GM19193 (cell line): ENCODE results near the gene METTL14.
A peak's percentile ranks its signal among the peaks of the same experiment; 100 is the strongest.

Source experiments
- POLR2A ChIP-seq: IDR thresholded peaks from 4 replicates; pipeline ENCODE4 v1.6.1; 2011; ENCODE audit not compliant: insufficient read depth, insufficient read length; ENCODE audit errors: extremely low read depth

The METTL14 gene

DNA sequence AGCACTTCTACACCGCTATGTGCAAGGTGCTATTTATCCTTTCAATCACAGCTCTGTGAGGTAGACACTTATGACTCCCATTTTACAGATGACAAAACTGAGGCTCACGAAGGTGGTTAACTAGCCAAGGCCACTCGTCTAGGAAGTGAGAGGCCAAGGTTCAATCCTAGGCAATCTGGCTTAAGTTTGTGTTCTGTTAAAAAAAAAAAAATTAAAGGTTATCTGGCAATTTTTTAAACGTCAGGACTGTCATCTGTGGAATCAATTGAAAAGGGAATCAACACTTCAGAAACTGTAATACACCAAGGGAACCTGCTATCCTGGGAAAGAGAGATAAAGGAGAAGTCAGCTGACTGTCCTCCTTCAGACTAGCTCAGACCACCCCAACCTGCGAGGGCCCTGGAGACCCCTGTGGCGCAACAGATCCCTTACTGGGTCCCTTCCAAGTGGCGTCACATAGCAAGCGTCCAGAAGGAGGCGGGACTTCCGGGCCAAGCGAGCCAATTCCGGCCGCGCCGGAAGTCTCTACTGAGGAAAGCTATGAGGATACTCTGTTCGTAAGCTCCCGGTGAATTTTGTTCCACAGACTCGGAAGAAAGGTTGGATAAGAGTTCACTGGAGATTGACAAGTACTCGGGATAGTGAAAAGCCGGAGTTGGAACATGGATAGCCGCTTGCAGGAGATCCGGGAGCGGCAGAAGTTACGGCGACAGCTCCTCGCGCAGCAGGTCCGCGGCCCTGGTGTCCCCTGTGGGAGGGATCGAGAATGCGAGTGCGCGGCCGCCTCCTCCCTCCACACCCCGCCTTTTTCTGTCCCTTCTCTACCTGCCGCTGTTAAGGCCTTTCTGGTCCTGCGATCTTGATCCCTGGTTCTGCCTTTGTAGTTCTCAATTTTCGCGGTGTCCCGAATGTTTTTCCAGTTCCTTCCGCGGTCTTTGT lies at the start of gene METTL14:
METTL14 (plus strand) TSS at position 520 of the 939 bp plus-strand sequence; CDS start at position 663, 143 bp downstream.
- peak; percentile 83 for TF ChIP-seq POLR2A

DNA sequence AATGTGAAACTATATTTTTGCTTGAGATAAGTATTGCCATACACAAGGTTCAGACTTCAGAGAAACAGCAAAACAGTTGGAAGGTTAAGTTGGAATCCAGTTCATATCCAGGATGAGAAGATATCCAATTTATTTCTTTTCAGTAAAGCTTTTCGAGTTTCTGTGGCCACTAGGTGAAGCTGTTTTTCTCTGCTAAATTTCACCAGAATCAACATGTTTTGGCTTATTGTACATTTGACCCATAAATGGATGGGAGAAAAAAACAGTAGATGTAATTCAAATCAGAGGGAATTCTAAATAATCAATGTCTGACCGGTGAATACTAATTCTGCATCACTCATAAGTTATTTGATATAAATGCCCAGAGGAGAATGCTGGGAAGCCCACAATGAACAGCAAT lies 9.1 kb upstream of the METTL14 start:
- TF ChIP-seq POLR2A = no peak

DNA sequence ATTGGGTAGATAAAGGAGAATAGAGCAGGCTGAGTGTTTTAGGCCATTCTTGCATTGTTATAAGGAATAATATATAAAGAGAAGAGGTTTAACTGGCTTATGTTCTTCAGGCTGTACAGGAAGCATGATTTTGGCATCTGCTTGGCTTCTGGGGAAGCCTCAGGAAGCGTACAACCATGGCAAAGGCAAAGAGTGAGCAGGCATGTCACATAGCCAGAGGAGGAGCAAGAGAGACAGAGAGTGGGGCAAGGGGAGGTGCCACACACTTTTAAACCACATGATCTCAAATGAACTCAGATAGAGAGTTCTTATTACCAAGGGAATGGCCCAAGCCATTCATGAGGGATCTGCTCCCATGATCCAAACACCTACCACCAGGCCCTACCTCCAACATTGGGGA lies 4.4 kb upstream of the METTL14 start:
- no peak for TF ChIP-seq POLR2A

DNA sequence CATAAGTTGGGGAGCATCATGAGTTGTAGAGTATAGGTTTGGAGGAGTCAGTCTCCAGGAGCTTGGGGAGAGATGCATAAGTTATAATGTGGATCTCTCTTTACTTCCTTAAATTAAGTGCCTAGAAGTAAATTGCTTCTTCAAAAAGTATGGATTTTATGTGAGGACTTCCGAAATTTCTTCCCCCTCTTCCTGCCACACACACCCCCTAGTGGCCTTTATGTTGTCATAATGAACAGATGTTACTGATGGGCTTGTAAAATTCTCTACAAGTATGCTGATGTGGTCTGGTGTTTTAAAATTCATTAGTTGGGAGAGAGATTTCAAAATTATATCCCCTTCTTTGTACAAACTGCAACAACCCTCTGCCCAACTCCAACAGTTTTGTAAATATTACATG lies 2.3 kb upstream of the METTL14 start:
- no peak for TF ChIP-seq POLR2A

DNA sequence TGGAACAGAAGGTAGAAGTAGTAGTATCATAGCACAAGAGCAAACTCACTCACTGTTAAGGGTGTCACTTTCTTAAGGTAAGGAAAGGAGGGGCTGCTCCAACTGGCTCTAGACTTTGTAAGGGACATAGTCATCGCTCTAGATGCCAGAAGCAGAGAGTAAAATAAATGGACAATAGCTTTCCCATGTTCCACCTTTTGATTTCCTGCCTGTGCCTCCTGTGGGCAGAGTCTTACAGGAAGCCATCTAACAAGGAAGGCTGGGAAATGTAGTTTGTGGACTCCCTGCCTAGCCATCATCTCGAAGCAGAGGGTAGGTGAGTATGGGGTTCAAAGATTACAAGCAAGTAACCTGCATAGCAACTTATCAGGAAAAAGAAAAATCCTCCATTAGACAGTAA lies 1.7 kb upstream of the METTL14 start:
- no peak for TF ChIP-seq POLR2A

DNA sequence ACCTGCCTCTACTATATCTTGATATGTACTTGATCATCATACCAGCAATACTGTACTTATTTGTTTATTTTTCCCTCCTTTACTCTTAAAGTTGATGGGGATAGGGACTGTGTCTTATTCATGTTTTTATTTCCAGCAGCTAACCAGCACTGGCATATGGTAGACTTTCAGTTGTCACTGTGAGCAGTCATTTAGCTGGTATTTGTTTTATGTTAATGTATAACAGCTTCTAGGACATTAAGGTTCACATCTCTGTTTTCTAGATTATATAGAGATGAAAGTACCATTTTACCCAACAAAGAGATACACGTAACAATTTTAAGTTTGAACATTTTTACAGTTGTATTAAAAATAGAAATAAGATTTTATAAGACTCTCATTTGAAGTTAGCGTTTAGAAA lies 17.9 kb downstream of the METTL14 start:
- no peak for TF ChIP-seq POLR2A

DNA sequence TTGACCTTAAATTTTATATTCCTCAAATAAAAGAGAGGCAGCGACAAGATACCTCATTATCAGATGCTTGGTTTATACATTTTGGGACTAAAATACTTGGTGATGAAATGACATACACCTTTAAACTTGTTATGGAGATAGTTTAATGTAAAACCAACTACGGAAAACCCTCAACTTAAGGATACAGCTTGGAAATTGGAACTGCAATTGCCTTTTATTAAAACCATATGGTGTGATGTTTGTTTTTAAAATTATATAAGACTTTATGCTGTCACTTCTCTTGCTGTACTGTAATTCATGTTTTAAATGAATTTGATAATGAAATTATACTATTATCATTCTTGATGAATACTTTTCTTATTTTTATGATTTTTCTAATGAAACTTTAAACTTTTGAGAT lies 25.9 kb downstream of the METTL14 start:
- TF ChIP-seq POLR2A = no peak

DNA sequence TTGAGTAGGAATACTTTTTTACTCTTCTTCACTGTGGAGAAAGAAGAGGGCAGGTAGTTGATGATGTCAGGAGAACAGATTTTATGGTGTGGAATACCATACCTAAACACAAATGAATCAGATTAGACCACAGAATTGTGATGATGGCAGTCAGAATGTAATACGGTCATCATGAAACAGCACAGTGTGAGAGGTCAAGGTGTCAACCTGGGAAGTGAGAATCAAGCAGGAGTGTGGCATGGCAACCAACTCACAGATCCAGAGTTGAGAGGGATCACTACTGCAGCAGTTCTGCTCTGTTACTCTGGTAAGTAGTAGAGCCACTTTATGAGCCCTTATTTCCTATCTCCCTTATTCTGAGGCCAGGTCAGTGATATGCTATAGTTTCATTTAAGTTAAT lies 27.7 kb downstream of the METTL14 start:
- TF ChIP-seq POLR2A = no peak

DNA sequence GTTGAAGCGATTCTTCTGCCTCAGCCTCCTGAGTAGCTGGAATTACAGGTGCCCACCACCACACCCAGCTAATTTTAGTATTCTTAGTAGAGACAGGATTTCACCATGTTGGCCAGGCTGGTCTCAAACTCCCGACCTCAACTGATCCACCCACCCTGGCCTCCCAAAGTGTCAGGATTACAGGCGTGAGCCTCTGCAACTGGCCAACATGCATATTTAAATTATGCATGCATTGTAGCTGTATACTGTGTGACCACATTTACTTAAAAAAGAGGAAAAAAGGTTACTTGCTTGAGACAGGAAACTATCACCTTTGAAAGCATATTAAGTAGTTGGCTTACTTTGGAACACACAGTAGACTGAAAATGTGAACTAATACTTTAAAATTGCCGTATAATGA lies 29.5 kb downstream of the METTL14 start:
- TF ChIP-seq POLR2A = no peak

DNA sequence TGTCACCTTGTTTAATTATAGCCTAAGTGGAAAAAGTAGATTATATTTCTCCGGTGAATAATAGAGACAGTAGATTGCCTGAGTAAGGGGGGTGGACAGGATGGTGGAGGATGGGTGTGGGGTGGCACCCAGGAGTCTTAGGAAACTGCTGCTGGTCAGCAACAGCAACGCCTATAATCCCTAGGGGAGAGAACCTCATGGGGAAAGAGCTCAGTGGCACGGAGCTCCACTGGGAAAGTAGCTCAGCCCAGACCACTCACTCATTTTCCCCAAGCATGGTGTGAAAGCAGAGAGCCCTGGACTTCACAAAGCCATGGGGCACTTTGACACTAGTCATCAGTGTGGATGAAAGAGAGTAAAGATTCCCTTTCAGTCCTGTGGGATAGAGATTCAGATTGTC lies 31.1 kb downstream of the METTL14 start:
- TF ChIP-seq POLR2A = no peak

DNA sequence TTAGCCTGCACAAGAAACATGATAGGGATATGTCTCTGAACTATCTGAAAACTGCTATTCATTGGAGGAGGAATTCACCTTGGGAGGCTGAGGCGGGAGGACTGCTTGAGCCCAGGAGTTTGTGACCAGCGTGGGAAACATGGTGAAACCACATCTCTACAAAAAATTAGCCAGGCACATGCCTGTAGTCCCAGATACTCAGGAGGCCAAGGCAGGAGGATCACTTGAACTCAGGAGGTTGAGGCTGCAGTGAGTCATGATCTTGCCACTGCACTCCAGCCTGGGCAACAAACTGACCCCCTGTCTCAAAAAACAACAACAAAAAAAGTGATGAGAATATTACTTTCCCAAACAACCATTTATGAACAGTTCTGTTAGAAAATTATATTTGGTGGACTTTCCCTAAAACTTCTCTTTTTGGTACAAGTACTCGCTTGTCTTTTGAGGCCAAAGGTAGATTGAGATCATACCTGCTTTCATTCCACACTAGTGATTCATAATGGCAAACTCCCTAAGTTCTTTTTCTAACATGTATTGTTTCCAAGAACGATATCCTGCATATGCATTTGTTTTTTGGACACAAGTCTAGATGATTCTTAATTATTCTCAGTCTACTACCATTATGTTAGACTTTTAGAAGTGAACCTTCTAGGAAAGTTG lies 33.4 kb downstream of the METTL14 start:
- TF ChIP-seq POLR2A = no peak

DNA sequence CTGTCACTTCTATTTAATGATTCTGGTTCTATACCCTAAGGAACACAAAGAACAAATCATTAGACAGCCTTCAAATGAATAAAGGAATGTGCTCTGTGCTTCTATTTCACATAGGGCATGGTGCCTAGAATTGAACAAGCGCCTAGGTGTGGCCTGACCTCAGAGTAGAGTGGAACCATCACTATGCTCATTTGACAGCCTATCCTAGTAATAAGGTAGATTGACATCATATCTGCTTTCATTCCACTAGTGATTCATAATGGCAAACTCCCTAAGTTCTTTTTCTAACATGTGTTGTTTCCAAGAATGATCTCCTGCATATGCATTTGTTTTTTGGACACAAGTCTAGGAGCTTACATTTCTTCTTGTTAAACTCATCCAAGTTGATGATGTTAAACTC lies 36.6 kb downstream of the METTL14 start:
- TF ChIP-seq POLR2A = no peak

DNA sequence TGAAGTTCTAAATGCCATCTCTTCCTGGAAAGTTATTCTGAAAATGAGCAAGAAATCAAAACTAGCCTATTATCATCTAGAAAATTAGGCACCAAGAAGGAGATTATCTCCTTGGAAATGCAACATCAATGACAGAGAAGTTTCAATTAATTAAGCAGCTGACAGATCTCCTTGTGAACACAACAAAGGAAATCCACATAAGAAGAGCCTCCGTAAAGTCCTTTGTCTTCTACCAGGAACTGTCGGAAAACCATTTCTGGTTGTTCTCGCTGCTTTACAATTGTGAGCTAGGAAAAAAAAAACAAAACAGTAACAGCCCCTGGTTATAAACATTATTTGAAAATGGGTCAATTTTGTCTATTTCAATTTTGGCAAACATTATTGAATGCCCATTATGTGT lies 38.2 kb downstream of the METTL14 start:
- TF ChIP-seq POLR2A = no peak

DNA sequence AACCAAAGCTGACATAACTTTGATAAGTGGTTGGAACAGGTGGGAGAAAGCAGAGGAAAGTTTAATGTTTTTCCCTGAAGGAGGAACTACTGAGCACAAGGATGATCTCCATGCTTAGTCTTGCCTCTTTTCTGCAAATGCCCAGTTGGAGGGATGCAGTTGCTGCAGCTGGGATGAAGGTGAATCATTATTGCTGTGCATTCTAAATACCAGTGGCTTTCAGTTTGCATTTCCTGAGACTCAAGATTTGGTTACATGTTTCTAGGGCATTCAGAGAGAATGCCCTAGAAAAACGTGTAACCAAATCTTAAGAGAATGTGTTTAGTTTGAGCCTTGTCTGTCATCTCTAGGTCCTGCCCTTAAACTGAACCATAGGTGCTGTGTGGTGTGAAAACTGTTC lies 42.2 kb downstream of the METTL14 start:
- no peak for TF ChIP-seq POLR2A

DNA sequence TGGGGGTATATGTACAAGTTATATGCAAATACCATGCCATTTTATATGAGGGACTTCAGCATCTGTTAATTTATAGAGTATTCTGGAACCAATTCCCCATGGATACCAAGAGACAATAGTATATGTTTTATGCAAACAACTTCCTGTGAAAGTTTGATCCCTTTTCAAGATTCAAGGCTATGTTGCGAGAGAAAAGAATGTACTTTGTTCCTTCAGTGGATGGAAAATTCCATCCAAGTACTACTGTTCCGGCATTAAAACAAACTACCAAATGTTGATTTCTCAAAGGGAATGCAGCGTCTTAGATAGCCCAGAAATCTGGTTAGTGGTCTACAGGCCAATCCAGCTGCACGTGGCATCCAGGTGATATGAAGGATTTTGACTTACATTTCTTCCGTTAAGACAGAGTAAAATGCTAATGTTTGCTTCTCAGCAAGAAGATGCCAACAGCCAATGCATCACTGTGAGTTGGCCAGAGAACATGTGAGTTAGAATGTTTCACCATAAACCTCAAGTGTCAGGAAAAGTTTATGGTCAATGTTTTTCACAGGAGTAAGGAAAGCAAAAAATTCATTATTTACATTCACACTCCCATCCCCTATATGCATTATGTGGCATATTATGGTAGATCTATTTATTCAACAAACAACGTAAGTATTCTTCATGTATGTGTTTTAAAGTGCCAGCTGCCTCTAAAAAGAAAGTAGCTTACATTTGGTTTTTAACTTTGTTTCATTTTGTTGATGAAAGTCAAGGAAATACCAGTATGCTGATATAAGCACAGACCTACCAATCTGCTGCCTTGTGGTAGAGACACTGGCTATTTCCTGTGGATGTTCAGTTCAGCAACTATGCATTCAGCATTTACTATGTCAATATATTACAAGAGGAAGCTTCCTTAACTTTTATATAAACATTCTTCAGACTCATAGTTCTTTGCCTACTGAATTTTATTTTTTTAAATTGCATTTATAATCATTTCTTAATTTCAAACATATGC lies 44.4 kb downstream of the METTL14 start:
- no peak for TF ChIP-seq POLR2A
